HCT116 (cell line): ENCODE results near the gene SMYD3. TPM values are rescaled to one million over a fixed set of nuclear protein-coding genes. Genes with fewer than 3 reads are reported as not detected.

Experiments
- ATAC-seq: fragments of 200-7000 bp; cut with Tn5 transposase; 2 replicates; pipeline ENCODE4 v1.9.1; 2020; ENCODE audit warnings: mild to moderate bottlenecking, moderate library complexity
- BruUV-seq: library from RNA; stranded (reverse); fragments of 400-500 nt; replicated peaks from 2 replicates; lab custom pipeline; 2021; lab: Mats Ljungman, UMichigan
- CTCF ChIA-PET: fragments of 300-600 bp; sonication (Branson Sonifier 250); formaldehyde crosslinking; loops from one replicate; lab custom pipeline; 2021; ENCODE audit warnings: antibody characterized with exemption; lab: Charles Lee
- POLR2A ChIA-PET: fragments of 300-600, 350-600 bp; sonication (Branson Sonifier 250); formaldehyde crosslinking; loops from one replicate; lab custom pipeline; 2021; ENCODE audit warnings: antibody characterized with exemption; lab: Charles Lee
- RAD21 ChIA-PET, 2 experiments: fragments of 300-600 bp; sonication (Branson Sonifier 250); formaldehyde crosslinking; loops; one replicate each; lab custom pipeline; 2023; ENCODE audit warnings: low total read pairs in 2 of 2; ENCODE audit not compliant: uncharacterized antibody in 2 of 2, unreplicated experiment in 2 of 2, low non-redundant PET in 1 of 2; lab: Charles Lee
- DNase-seq: peaks from one replicate; pipeline ENCODE4 v3.0.0-alpha.2; 2010; ENCODE audit warnings: low read depth, low spot score
- H2AFZ ChIP-seq: fragments of 200-600 bp; shearing (Covaris generic), sonication (generic); 2 replicates; pipeline ENCODE4 v1.6.1; 2017; ENCODE audit warnings: low read depth, mixed run types, mixed read lengths, antibody characterized with exemption, low read length; ENCODE audit not compliant: poor library complexity, severe bottlenecking
- H3K27ac ChIP-seq: 2 replicates; pipeline ENCODE4 v1.5.1; 2012; ENCODE audit warnings: low read depth, low read length
- H3K27me3 ChIP-seq: fragments of 200-600 bp; sonication (generic); 2 replicates; pipeline ENCODE4 v1.6.1; 2016; ENCODE audit warnings: mixed run types, low read length, mixed read lengths; ENCODE audit not compliant: insufficient read depth
- H3K36me3 ChIP-seq, 2 experiments: fragments of 200-500 bp in 1 of 2; fragments of 200-600 bp in 1 of 2; sonication (Bioruptor generic) in 1 of 2; sonication (generic) in 1 of 2; 2 replicates each; pipeline versions ENCODE4 v1.5.1 to v1.6.1; 2014 to 2016; ENCODE audit warnings: low read length in 2 of 2, inconsistent platforms in 1 of 2, mixed read lengths in 1 of 2, mixed run types in 1 of 2; ENCODE audit not compliant: insufficient read depth in 2 of 2, control insufficient read depth in 1 of 2
- H3K4me1 ChIP-seq, 2 experiments: fragments of 200-600 bp in 1 of 2; sonication (generic) in 1 of 2; 2 replicates each; pipeline versions ENCODE4 v1.5.1 to v1.6.1; 2012 to 2017; ENCODE audit warnings: low read length in 2 of 2, inconsistent platforms in 1 of 2, mild to moderate bottlenecking in 1 of 2, mixed read lengths in 1 of 2, mixed run types in 1 of 2, moderate library complexity in 1 of 2; ENCODE audit not compliant: insufficient read depth in 2 of 2, control insufficient read depth in 1 of 2
- H3K4me2 ChIP-seq: fragments of 200-600 bp; sonication (generic); 2 replicates; pipeline ENCODE4 v1.6.1; 2017; ENCODE audit warnings: mixed run types, low read length, mixed read lengths
- H3K4me3 ChIP-seq, 2 experiments: fragments of 200-600 bp in 1 of 2; sonication (generic) in 1 of 2; replicated peaks in 1 of 2; 2 replicates each; pipeline ENCODE4 v1.5.1; 2011 to 2016; ENCODE audit warnings: low read length in 2 of 2, control low read depth in 1 of 2, low read depth in 1 of 2, mild to moderate bottlenecking in 1 of 2, mixed read lengths in 1 of 2, mixed run types in 1 of 2
- H3K79me2 ChIP-seq: fragments of 200-600 bp; sonication (generic); 2 replicates; pipeline ENCODE4 v1.6.1; 2017; ENCODE audit warnings: mild to moderate bottlenecking, mixed run types, low read length, moderate library complexity, mixed read lengths; ENCODE audit not compliant: insufficient read depth
- H3K9ac ChIP-seq: fragments of 200-600 bp; sonication (generic); 2 replicates; pipeline ENCODE4 v1.6.1; 2016; ENCODE audit warnings: low read length, mixed read lengths
- H3K9me2 ChIP-seq: fragments of 200-600 bp; sonication (generic), shearing (Covaris generic); 2 replicates; pipeline ENCODE4 v1.6.1; 2017; ENCODE audit warnings: mixed run types, mild to moderate bottlenecking, moderate library complexity; ENCODE audit not compliant: insufficient read depth
- H3K9me3 ChIP-seq, 2 experiments: fragments of 200-500 bp in 1 of 2; fragments of 200-600 bp in 1 of 2; sonication (Bioruptor generic) in 1 of 2; sonication (generic) in 1 of 2; 2 replicates each; pipeline ENCODE4 v1.6.1; 2014 to 2017; ENCODE audit warnings: low read length in 2 of 2, mixed read lengths in 2 of 2, inconsistent platforms in 1 of 2, low read depth in 1 of 2, mild to moderate bottlenecking in 1 of 2, mixed run types in 1 of 2, moderate library complexity in 1 of 2; ENCODE audit not compliant: control insufficient read depth in 1 of 2, insufficient read depth in 1 of 2
- H4K20me1 ChIP-seq: fragments of 200-600 bp; sonication (generic), shearing (Covaris generic); 2 replicates; pipeline ENCODE4 v1.6.1; 2017; ENCODE audit warnings: mixed run types, mild to moderate bottlenecking, moderate library complexity; ENCODE audit not compliant: insufficient read depth
- CBX3 ChIP-seq: IDR thresholded peaks from 2 replicates; pipeline ENCODE4 v1.6.1; 2012; ENCODE audit warnings: low read depth
- ELF1 ChIP-seq: IDR thresholded peaks from 2 replicates; pipeline ENCODE4 v1.6.1; 2012; ENCODE audit warnings: low read depth, borderline replicate concordance
- FOSL1 ChIP-seq: IDR thresholded peaks from 2 replicates; pipeline ENCODE4 v1.6.1; 2012; ENCODE audit warnings: low read depth
- RAD21 ChIP-seq: IDR thresholded peaks from 2 replicates; pipeline ENCODE4 v1.6.1; 2012; ENCODE audit warnings: low read depth, mild to moderate bottlenecking
- intact Hi-C: fragments of 100-400 bp; cut with micrococcal nuclease; formaldehyde crosslinking; loops from 2 replicates; pipeline ENCODE4 v1.10.0; 2022
- total RNA-seq: library from RNA; stranded (reverse); gene quantifications from one replicate; pipeline ENCODE4 v1.2.1, GENCODE V29; 2021; ENCODE audit not compliant: unreplicated experiment
- TF ChIP-seq, protein P1 (sequence below), 3 experiments: fragments of 200-600 bp in 1 of 3; sonication (generic) in 1 of 3; IDR thresholded peaks in 2 of 3; conservative IDR thresholded peaks in 1 of 3; 2 replicates each; pipeline ENCODE4 v1.5.1; 2012 to 2017; ENCODE audit warnings: low read depth in 2 of 3, low read length in 2 of 3, antibody characterized with exemption in 1 of 3, borderline replicate concordance in 1 of 3, control low read depth in 1 of 3, mild to moderate bottlenecking in 1 of 3, mixed read lengths in 1 of 3, mixed run types in 1 of 3, moderate library complexity in 1 of 3; ENCODE audit not compliant: insufficient read depth in 1 of 3

SMYD3 gene
- total RNA-seq, 1 experiment from 2014 or later: 33.6 TPM

DNA sequence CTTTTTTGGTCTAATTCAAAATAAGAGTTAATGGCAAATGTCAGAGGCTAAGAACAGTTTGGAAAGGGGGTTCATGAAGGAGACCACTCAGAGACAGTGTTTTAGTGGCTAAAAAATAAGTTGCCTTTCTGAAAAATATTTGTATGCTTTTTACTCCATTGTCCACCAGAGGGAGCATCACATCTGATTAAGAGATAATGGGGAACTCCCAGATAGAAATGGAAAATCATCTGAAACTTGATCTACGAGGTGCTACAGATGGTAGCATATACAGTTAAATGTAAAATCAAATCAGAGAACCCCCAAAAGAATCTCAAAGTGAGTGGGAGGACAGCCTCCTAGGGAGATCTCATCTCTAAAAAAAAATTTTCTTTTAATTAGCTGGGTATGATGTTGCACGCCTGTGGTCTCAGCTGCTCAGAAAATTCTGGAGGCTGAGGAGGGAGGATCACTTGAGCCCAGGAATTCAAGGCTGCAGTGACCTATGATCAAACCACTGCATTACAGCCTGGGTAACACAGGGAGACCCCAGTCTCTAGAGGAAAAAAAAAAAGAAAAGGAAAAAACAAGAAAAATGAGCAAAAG, 9.7 kb downstream of the SMYD3 start:
- DNase-seq (peak; percentile 60), ATAC-seq (peak; percentile 65)
- Histone ChIP-seq H3K9me3 (no peaks in the 10 kb centered on the region), H3K27me3 (no peaks in the 10 kb centered on the region), H3K9me2 (no peaks in the 10 kb centered on the region), H3K4me3 (no peak overlapping the region), H3K36me3 (no peaks in the 10 kb centered on the region), H3K9ac (no peak overlapping the region), H3K27ac (no peak overlapping the region), H2AFZ (no peak overlapping the region), H3K4me1 (peaks cover 0 to 3% of the 10 kb centered on the region in 2 experiments; a peak in 2 of 4 replicates), H3K4me2 (no peak overlapping the region), H4K20me1 (peaks cover 5% of the 10 kb centered on the region; the same call in 1 of the 2 replicates), H3K79me2 (peaks cover 5% of the 10 kb centered on the region; the same call in 1 of the 2 replicates)
- intact Hi-C loops: loop anchor here (1.0 to 2.0 kb wide), 3 partner anchors 202 to 989 kb away; no protein-coding TSS in a partner anchor
- POLR2A ChIA-PET: no interaction called here
- TF ChIP-seq CBX3 (no peak), RAD21 (peak; percentile 77), FOSL1 (peak; percentile 11; the same call in 1 of the 2 replicates)
- TF ChIP-seq, protein P1, sequence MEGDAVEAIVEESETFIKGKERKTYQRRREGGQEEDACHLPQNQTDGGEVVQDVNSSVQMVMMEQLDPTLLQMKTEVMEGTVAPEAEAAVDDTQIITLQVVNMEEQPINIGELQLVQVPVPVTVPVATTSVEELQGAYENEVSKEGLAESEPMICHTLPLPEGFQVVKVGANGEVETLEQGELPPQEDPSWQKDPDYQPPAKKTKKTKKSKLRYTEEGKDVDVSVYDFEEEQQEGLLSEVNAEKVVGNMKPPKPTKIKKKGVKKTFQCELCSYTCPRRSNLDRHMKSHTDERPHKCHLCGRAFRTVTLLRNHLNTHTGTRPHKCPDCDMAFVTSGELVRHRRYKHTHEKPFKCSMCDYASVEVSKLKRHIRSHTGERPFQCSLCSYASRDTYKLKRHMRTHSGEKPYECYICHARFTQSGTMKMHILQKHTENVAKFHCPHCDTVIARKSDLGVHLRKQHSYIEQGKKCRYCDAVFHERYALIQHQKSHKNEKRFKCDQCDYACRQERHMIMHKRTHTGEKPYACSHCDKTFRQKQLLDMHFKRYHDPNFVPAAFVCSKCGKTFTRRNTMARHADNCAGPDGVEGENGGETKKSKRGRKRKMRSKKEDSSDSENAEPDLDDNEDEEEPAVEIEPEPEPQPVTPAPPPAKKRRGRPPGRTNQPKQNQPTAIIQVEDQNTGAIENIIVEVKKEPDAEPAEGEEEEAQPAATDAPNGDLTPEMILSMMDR (IDR thresholded peaks at IDR 0.05 in 2 of 3, conservative IDR thresholded peaks at IDR 0.05 in 1 of 3; ENCODE audit: borderline replicate concordance in 1 of 3, insufficient read depth in 1 of 3, low read depth in 2 of 3, low read length in 2 of 3): peak; percentile 57 to 77 (median 77); a peak in 5 of 6 replicates
- no TSS peak for BruUV-seq
- RAD21 ChIA-PET: no interaction called here
- CTCF ChIA-PET: interaction anchor here (1.0 to 1.3 kb wide), 4 partner anchors 8 to 260 kb away, joined by 3 read pairs; no protein-coding TSS in a partner anchor

DNA sequence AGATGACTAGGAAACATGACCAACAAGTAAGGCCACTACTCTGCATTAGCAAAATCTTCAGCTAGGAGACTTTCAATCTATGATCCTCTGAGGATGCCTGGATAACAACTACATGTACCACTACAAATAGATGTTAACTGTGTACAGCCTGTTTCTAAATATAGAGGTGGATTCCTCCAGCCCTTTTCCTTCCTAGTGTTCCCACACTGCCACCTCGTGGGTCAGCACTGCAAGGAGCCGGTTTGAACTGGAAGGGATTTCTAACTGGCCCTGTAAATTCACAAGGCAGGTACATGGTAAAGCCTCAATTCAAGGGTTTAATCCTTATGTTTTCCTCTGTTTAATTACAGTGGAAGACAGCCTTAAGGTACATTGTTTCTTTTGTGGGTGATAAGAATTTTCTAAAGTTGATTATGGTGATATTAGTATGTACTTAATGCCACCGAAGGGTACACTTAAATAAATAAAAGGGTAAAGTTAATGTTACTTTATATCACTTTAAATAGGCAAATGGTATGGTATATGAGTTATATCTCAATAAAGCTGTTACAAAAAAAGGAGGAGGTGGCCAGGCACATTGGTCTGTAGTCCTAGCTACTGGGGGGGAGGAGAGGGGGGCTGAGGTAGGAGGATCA, 14.4 kb downstream of the SMYD3 start:
- POLR2A ChIA-PET: no interaction called here
- TF ChIP-seq RAD21: peak; percentile 83
- TF ChIP-seq, protein P1 (IDR thresholded peaks at IDR 0.05 in 2 of 3, conservative IDR thresholded peaks at IDR 0.05 in 1 of 3; ENCODE audit: borderline replicate concordance in 1 of 3, insufficient read depth in 1 of 3, low read depth in 2 of 3, low read length in 2 of 3): peak; percentile 69 to 89 (median 80); a peak in 5 of 6 replicates
- TF ChIP-seq ELF1: no peak
- intact Hi-C loops: loop anchor here (1.0 to 5.0 kb wide), 2 partner anchors 480 to 1339 kb away; no protein-coding TSS in a partner anchor
- Histone ChIP-seq H3K9ac (no peak overlapping the region), H2AFZ (no peak overlapping the region), H3K27me3 (no peaks in the 10 kb centered on the region), H3K4me1 (peaks cover 0 to 4% of the 10 kb centered on the region in 2 experiments; a peak in 2 of 4 replicates), H3K9me3 (no peaks in the 10 kb centered on the region), H3K4me3 (no peak overlapping the region), H3K36me3 (no peaks in the 10 kb centered on the region), H3K4me2 (no peak overlapping the region), H3K27ac (no peak overlapping the region), H4K20me1 (peaks cover 5% of the 10 kb centered on the region; the same call in 1 of the 2 replicates), H3K79me2 (peaks cover 15% of the 10 kb centered on the region), H3K9me2 (no peaks in the 10 kb centered on the region)
- CTCF ChIA-PET: interaction anchor here (1.5 kb wide), 1 partner anchor 1340 kb away, joined by 5 read pairs; no protein-coding TSS in a partner anchor
- BruUV-seq: no TSS peak
- DNase-seq (peak; percentile 39), ATAC-seq (peak; percentile 96)
- RAD21 ChIA-PET: no interaction called here
